H1 (cell line): ENCODE results near the gene OR2A12. TPM values are rescaled to one million over a fixed set of nuclear protein-coding genes. Genes with fewer than 3 reads are reported as not detected.

Experiments
- CTCF ChIA-PET: fragments of 300-600 bp; sonication (Branson Sonifier 250); formaldehyde crosslinking; loops from one replicate; lab custom pipeline; 2021; ENCODE audit not compliant: partially characterized antibody; lab: Charles Lee
- POLR2A ChIA-PET: fragments of 300-600 bp; sonication (Branson Sonifier 250); formaldehyde crosslinking; loops from one replicate; lab custom pipeline; 2021; ENCODE audit warnings: inconsistent platforms; ENCODE audit not compliant: partially characterized antibody; lab: Charles Lee
- DNase-seq, 2 experiments: peaks; one replicate each; pipeline versions ENCODE4 v3.0.0 to v3.0.0-alpha.2; 2010 to 2022; ENCODE audit warnings: low spot score in 2 of 2, low read depth in 1 of 2, mixed read lengths in 1 of 2
- FAIRE-seq: peaks from 2 replicates; lab custom pipeline; 2011; peaks lifted over from hg19 to GRCh38; lab: Jason Lieb, UNC
- H2AFZ ChIP-seq: 2 replicates; pipeline ENCODE4 v1.8.1; 2012; ENCODE audit warnings: low read length, inconsistent platforms
- H2AK5ac ChIP-seq: 2 replicates; pipeline ENCODE4 v1.6.1; 2013; ENCODE audit warnings: low read depth, low read length
- H2BK120ac ChIP-seq: replicated peaks from 2 replicates; pipeline ENCODE3; 2013; ENCODE audit warnings: low read depth, low read length, inconsistent platforms
- H2BK12ac ChIP-seq: 2 replicates; pipeline ENCODE4 v1.6.1; 2013; ENCODE audit warnings: low read depth, low read length
- H2BK15ac ChIP-seq: 2 replicates; pipeline ENCODE4 v1.6.1; 2013; ENCODE audit warnings: low read length
- H2BK20ac ChIP-seq: 2 replicates; pipeline ENCODE4 v1.6.1; 2013; ENCODE audit warnings: low read length
- H2BK5ac ChIP-seq: 2 replicates; pipeline ENCODE4 v1.6.1; 2013; ENCODE audit warnings: low read depth, low read length
- H3K14ac ChIP-seq: 2 replicates; pipeline ENCODE4 v1.6.1; 2013; ENCODE audit warnings: inconsistent platforms; ENCODE audit not compliant: insufficient read length
- H3K18ac ChIP-seq: 2 replicates; pipeline ENCODE4 v1.6.1; 2013; ENCODE audit warnings: low read length; ENCODE audit errors: extremely low read depth
- H3K23ac ChIP-seq: 2 replicates; pipeline ENCODE4 v1.6.1; 2013; ENCODE audit warnings: inconsistent platforms; ENCODE audit not compliant: insufficient read length
- H3K23me2 ChIP-seq: 2 replicates; pipeline ENCODE4 v1.6.1; 2013; ENCODE audit warnings: low read depth, low read length
- H3K27ac ChIP-seq: 2 replicates; pipeline ENCODE4 v1.6.1; 2011; ENCODE audit warnings: low read depth, low read length, inconsistent platforms
- H3K27me3 ChIP-seq, 4 experiments: replicated peaks in 1 of 4; 1 replicate in 1 of 4; 2 replicates in 3 of 4; pipeline versions ENCODE4 v1.6.1 to v1.8.1; 2011 to 2013; ENCODE audit warnings: low read length in 3 of 4, mild to moderate bottlenecking in 3 of 4, inconsistent platforms in 2 of 4, mixed read lengths in 2 of 4, moderate library complexity in 1 of 4; ENCODE audit not compliant: control insufficient read depth in 3 of 4, insufficient read depth in 3 of 4; ENCODE audit errors: extremely low read depth in 1 of 4
- H3K36me3 ChIP-seq, 4 experiments: 2 replicates each; pipeline versions ENCODE4 v1.6.1 to v1.8.1; 2011 to 2013; ENCODE audit warnings: mild to moderate bottlenecking in 4 of 4, low read length in 3 of 4, moderate library complexity in 2 of 4, control low read depth in 1 of 4, inconsistent platforms in 1 of 4; ENCODE audit not compliant: insufficient read depth in 4 of 4, control insufficient read depth in 2 of 4
- H3K4ac ChIP-seq: replicated peaks from 2 replicates; pipeline ENCODE3; 2013; ENCODE audit warnings: low read length, low read depth, mixed read lengths, inconsistent platforms; ENCODE audit not compliant: insufficient read length
- H3K4me1 ChIP-seq, 4 experiments: replicated peaks in 1 of 4; 1 replicate in 1 of 4; 2 replicates in 3 of 4; pipeline versions ENCODE4 v1.6.1 to v1.8.1; 2011 to 2013; ENCODE audit warnings: low read length in 3 of 4, inconsistent platforms in 2 of 4, mixed read lengths in 1 of 4; ENCODE audit not compliant: insufficient read depth in 4 of 4, control insufficient read depth in 3 of 4
- H3K4me2 ChIP-seq, 2 experiments: 2 replicates each; pipeline versions ENCODE4 v1.6.1 to v1.8.1; 2011 to 2013; ENCODE audit warnings: low read depth in 2 of 2, low read length in 2 of 2, control low read depth in 1 of 2, inconsistent platforms in 1 of 2, mild to moderate bottlenecking in 1 of 2; ENCODE audit not compliant: insufficient read depth in 1 of 2
- H3K4me3 ChIP-seq, 4 experiments: fragments of 200-600, 300-600 bp in 1 of 4; sonication (generic), shearing (Covaris generic), sonication (Bioruptor Twin) in 1 of 4; 2 replicates each; pipeline versions ENCODE4 v1.5.1 to v1.8.1; 2011 to 2016; ENCODE audit warnings: low read length in 4 of 4, low read depth in 3 of 4, control low read depth in 2 of 4, inconsistent platforms in 2 of 4, mild to moderate bottlenecking in 2 of 4, mixed read lengths in 1 of 4, moderate library complexity in 1 of 4; ENCODE audit not compliant: insufficient read depth in 2 of 4; ENCODE audit errors: extremely low read depth in 1 of 4
- H3K56ac ChIP-seq: replicated peaks from 2 replicates; pipeline ENCODE3; 2013; ENCODE audit warnings: low read depth, mild to moderate bottlenecking, mixed read lengths, low read length, inconsistent platforms; ENCODE audit not compliant: insufficient read length
- H3K79me1 ChIP-seq: 2 replicates; pipeline ENCODE4 v1.6.1; 2013; ENCODE audit warnings: low read depth, low read length, control low read depth
- H3K79me2 ChIP-seq, 2 experiments: 2 replicates each; pipeline versions ENCODE4 v1.6.1 to v1.8.1; 2012 to 2013; ENCODE audit warnings: low read length in 2 of 2, mild to moderate bottlenecking in 2 of 2, inconsistent platforms in 1 of 2; ENCODE audit not compliant: insufficient read depth in 2 of 2, control insufficient read depth in 1 of 2
- H3K9ac ChIP-seq, 4 experiments: replicated peaks in 1 of 4; 1 replicate in 1 of 4; 2 replicates in 3 of 4; pipeline versions ENCODE4 v1.6.1 to v1.8.1; 2011 to 2013; ENCODE audit warnings: low read depth in 3 of 4, low read length in 3 of 4, control low read depth in 2 of 4, mild to moderate bottlenecking in 2 of 4, moderate library complexity in 2 of 4, inconsistent platforms in 1 of 4; ENCODE audit errors: extremely low read depth in 1 of 4
- H3K9me3 ChIP-seq, 2 experiments: 2 replicates each; pipeline versions ENCODE4 v1.6.1 to v1.8.1; 2012 to 2013; ENCODE audit warnings: mild to moderate bottlenecking in 2 of 2, moderate library complexity in 2 of 2, control low read depth in 1 of 2, inconsistent platforms in 1 of 2, low read depth in 1 of 2, low read length in 1 of 2, mixed read lengths in 1 of 2; ENCODE audit not compliant: insufficient read depth in 2 of 2
- H4K20me1 ChIP-seq, 2 experiments: replicated peaks in 1 of 2; 2 replicates each; pipeline versions ENCODE3 to v1.8.1; 2011 to 2013; ENCODE audit warnings: inconsistent platforms in 2 of 2, low read length in 2 of 2, mild to moderate bottlenecking in 1 of 2; ENCODE audit not compliant: insufficient read depth in 2 of 2, control insufficient read depth in 1 of 2
- H4K5ac ChIP-seq: 2 replicates; pipeline ENCODE4 v1.6.1; 2013; ENCODE audit warnings: low read length, low read depth, mixed read lengths, inconsistent platforms; ENCODE audit not compliant: insufficient read length
- H4K8ac ChIP-seq: 2 replicates; pipeline ENCODE4 v1.8.0; 2013; ENCODE audit warnings: mild to moderate bottlenecking, moderate library complexity, low read length, inconsistent platforms; ENCODE audit not compliant: insufficient read depth; ENCODE audit errors: extremely low read depth
- H4K91ac ChIP-seq: replicated peaks from 2 replicates; pipeline ENCODE3; 2013; ENCODE audit warnings: low read length, mixed read lengths, inconsistent platforms; ENCODE audit not compliant: insufficient read length
- BCL11A ChIP-seq, 2 experiments: IDR thresholded peaks; one replicate each; pipeline ENCODE4 v1.6.1; 2011; ENCODE audit warnings: low read depth in 2 of 2, low read length in 2 of 2, mild to moderate bottlenecking in 2 of 2
- CHD2 ChIP-seq: IDR thresholded peaks from 2 replicates; pipeline ENCODE4 v1.6.1; 2012; ENCODE audit warnings: low read length, improper control_type of control experiment
- CTBP2 ChIP-seq: IDR thresholded peaks from 2 replicates; pipeline ENCODE4 v1.7.0; 2011; ENCODE audit warnings: borderline replicate concordance, mild to moderate bottlenecking, moderate library complexity, mixed read lengths, low read length; ENCODE audit not compliant: insufficient read depth, insufficient read length
- E2F6 ChIP-seq: IDR thresholded peaks from 2 replicates; pipeline ENCODE4 v1.6.1; 2012; ENCODE audit warnings: inconsistent platforms
- EZH2 ChIP-seq: fragments of 200-600 bp; sonication (generic); IDR thresholded peaks from 2 replicates; pipeline ENCODE4 v1.7.1; 2012; ENCODE audit warnings: low read depth, mild to moderate bottlenecking, moderate library complexity, low read length, inconsistent platforms; ENCODE audit not compliant: severe bottlenecking
- JUND ChIP-seq: IDR thresholded peaks from 2 replicates; pipeline ENCODE4 v1.6.1; 2011; ENCODE audit warnings: mild to moderate bottlenecking, improper control_type of control experiment, low read length
- KDM5A ChIP-seq: fragments of 200-600 bp; IDR thresholded peaks from 2 replicates; pipeline ENCODE4 v1.7.1; 2012; ENCODE audit warnings: mild to moderate bottlenecking, low read length, inconsistent platforms, mixed read lengths
- PHF8 ChIP-seq: fragments of 200-600 bp; sonication (generic); conservative IDR thresholded peaks from 2 replicates; pipeline ENCODE4 v1.7.1; 2012; ENCODE audit warnings: low read depth, mild to moderate bottlenecking, inconsistent platforms, low read length, moderate library complexity
- POLR2A ChIP-seq, 2 experiments: IDR thresholded peaks; 1 replicate in 1 of 2; 2 replicates in 1 of 2; pipeline ENCODE4 v1.6.1; 2011; ENCODE audit warnings: low read depth in 2 of 2, low read length in 2 of 2, mild to moderate bottlenecking in 2 of 2; ENCODE audit errors: control extremely low read depth in 1 of 2
- POLR2AphosphoS5 ChIP-seq: IDR thresholded peaks from 2 replicates; pipeline ENCODE4 v1.6.1; 2011; ENCODE audit warnings: low read depth, low read length
- RAD21 ChIP-seq, 2 experiments: IDR thresholded peaks in 1 of 2; conservative IDR thresholded peaks in 1 of 2; 2 replicates each; pipeline ENCODE4 v1.6.1; 2011; ENCODE audit warnings: low read depth in 2 of 2, low read length in 2 of 2, improper control_type of control experiment in 1 of 2, inconsistent platforms in 1 of 2, mild to moderate bottlenecking in 1 of 2, moderate library complexity in 1 of 2
- SP1 ChIP-seq: IDR thresholded peaks from 2 replicates; pipeline ENCODE4 v1.6.1; 2011; ENCODE audit warnings: low read depth, low read length
- SRF ChIP-seq: IDR thresholded peaks from 2 replicates; pipeline ENCODE4 v1.6.1; 2011; ENCODE audit warnings: mild to moderate bottlenecking, low read depth, low read length, moderate library complexity
- TEAD4 ChIP-seq: IDR thresholded peaks from 2 replicates; pipeline ENCODE4 v1.6.1; 2012; ENCODE audit warnings: low read depth, low read length, inconsistent platforms, mixed read lengths
- WGBS, 2 experiments: shearing (Covaris generic) in 1 of 2; methylation state at CpG; one replicate each; pipeline versions ENCODE4 v1.1.6 to v1.1.7; 2013 to 2015; ENCODE audit warnings: low lambda C conversion rate in 2 of 2, mixed read lengths in 2 of 2, inconsistent platforms in 1 of 2, low coverage in 1 of 2, missing lambda C conversion rate in 1 of 2; ENCODE audit not compliant: insufficient replicate concordance in 2 of 2, insufficient coverage in 1 of 2, insufficient read length in 1 of 2; ENCODE audit errors: extremely low coverage in 1 of 2, missing lambda C conversion rate in 1 of 2; 5-methylcytosine and 5-hydroxymethylcytosine counted together
- polyA plus RNA-seq, 7 experiments: library from polyadenylated mRNA; depleted of rRNA in 3 of 7; stranded (reverse) in 5 of 7; unstranded in 2 of 7; fragments of >200 nt in 5 of 7; fragments of 200-250 nt in 2 of 7; gene quantifications; 1 replicate in 5 of 7; 2 replicates in 1 of 7; 4 replicates in 1 of 7; pipeline versions ENCODE4 v1.2.1 to v1.2.3, GENCODE V29; 2011 to 2013; ENCODE audit warnings: missing spikeins in 2 of 7, mixed read lengths in 2 of 7
- total RNA-seq: library from RNA; stranded (reverse); fragmentation: NEBNext Ultra II Directional; extraction: Animal tissue kit (Norgen Biotek cat#: 25700); gene quantifications from 2 replicates; pipeline ENCODE4 v1.2.1, GENCODE V29; 2021

The OR2A12 gene
- total and polyA plus RNA-seq, 2 of the 8 experiments (the other 6 are each of a cell fraction or from before 2014, with no cell fraction given) = not detected

DNA sequence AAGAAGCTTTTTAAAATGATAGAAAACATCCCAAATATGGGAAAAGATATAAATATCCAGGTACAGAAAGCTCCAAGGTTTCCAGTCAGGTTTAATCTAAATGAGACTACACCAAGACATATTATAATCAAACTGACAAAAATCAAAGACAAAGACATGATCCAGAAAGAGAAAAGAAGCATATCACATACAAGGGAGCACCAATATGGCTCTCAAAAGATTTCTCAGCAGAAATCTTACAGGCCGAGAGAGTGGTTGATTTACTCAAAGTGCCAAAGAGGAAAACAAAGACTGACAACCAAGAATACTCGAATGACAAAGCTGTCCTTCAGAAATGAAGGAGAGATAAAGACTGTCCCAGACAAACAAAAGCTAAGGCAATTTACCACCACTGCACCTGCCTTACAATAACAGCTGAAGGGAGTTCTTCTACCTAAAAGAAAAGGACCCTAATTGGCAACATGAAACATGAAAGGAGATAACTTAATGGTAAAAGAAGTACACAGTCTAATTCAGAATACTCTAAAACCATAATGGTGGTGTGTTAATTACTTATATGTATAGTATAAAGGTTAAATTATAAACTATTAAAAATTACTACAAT lies 62.2 kb downstream of the OR2A12 start:
- H2BK5ac ChIP-seq = no peak overlapping the region
- no peaks in the 10 kb centered on the region for H3K23me2 ChIP-seq
- POLR2A ChIA-PET = no interaction called here
- H3K14ac ChIP-seq = no peak overlapping the region
- H2BK12ac ChIP-seq = no peak overlapping the region
- FAIRE-seq (no peak), DNase-seq (no peak)
- H2AFZ ChIP-seq = no peak overlapping the region
- H3K36me3 ChIP-seq = no peaks in the 10 kb centered on the region
- no peaks in the 10 kb centered on the region for H4K20me1 ChIP-seq
- TF ChIP-seq PHF8 = no peak
- TF ChIP-seq SRF = no peak
- no peak for TF ChIP-seq CTBP2
- TF ChIP-seq EZH2 = no peak
- TF ChIP-seq POLR2AphosphoS5 = no peak
- no peak for TF ChIP-seq TEAD4
- no peak for TF ChIP-seq RAD21 (IDR thresholded peaks at IDR 0.05 in 1 of 2, conservative IDR thresholded peaks at IDR 0.05 in 1 of 2; ENCODE audit: low read depth in 2 of 2, low read length in 2 of 2)
- TF ChIP-seq JUND = no peak
- no peak for TF ChIP-seq BCL11A (IDR thresholded peaks at IDR 0.05; ENCODE audit: low read depth in 2 of 2, low read length in 2 of 2)
- TF ChIP-seq POLR2A (IDR thresholded peaks at IDR 0.05; ENCODE audit: control extremely low read depth in 1 of 2, low read depth in 2 of 2, low read length in 2 of 2) = no peak
- TF ChIP-seq CHD2 = no peak
- no peak for TF ChIP-seq KDM5A
- TF ChIP-seq E2F6 = no peak
- no peak for TF ChIP-seq SP1
- CTCF ChIA-PET = interaction anchor here (0.6 kb wide), 1 partner anchor 128 kb away, joined by 3 read pairs; no protein-coding TSS in a partner anchor
- no peaks in the 10 kb centered on the region for H3K4me1 ChIP-seq
- no peak overlapping the region for H2BK20ac ChIP-seq
- no peak overlapping the region for H2AK5ac ChIP-seq
- H3K18ac ChIP-seq = no peak overlapping the region
- no peak overlapping the region for H4K8ac ChIP-seq
- H2BK120ac ChIP-seq = no peak overlapping the region
- no peak overlapping the region for H3K56ac ChIP-seq
- no peak overlapping the region for H3K27ac ChIP-seq
- no peak overlapping the region for H3K23ac ChIP-seq
- H3K79me2 ChIP-seq = no peaks in the 10 kb centered on the region
- H3K79me1 ChIP-seq = no peaks in the 10 kb centered on the region
- no peak overlapping the region for H3K9ac ChIP-seq
- no peak overlapping the region for H4K5ac ChIP-seq
- H3K4ac ChIP-seq = no peak overlapping the region
- H3K4me2 ChIP-seq = no peak overlapping the region
- H3K9me3 ChIP-seq = peaks cover 5 to 12% of the 10 kb centered on the region in 2 experiments; a peak in 3 of 4 replicates
- no peak overlapping the region for H2BK15ac ChIP-seq
- H3K4me3 ChIP-seq = no peak overlapping the region
- WGBS, 2 experiments = 82% methylated on average over 2 of the region's 2 CpGs; no CpG with 5 or more reads in 1 of the 2 experiments
- no peaks in the 10 kb centered on the region for H3K27me3 ChIP-seq
- no peak overlapping the region for H4K91ac ChIP-seq
